SK-N-MC (cell line): Measurements from ENCODE around the gene CD28.

Experiments
- EZH2 ChIP-seq: fragments of 200-600 bp; sonication (generic); IDR thresholded peaks from one replicate; pipeline ENCODE4 v1.6.1; 2017; ENCODE audit warnings: antibody characterized with exemption
- POLR2AphosphoS5 ChIP-seq: IDR thresholded peaks from 2 replicates; pipeline ENCODE4 v1.6.1; 2012; ENCODE audit warnings: mild to moderate bottlenecking, low read depth, low read length, borderline replicate concordance

- no peak for TF ChIP-seq EZH2
- TF ChIP-seq POLR2AphosphoS5: no peak
These were observed 20.5 kb upstream of the CD28 start for GRCh38 chr2:203685789-203686420.
